ENCODE results near the gene TJP1. TPM values are rescaled to one million over a fixed set of nuclear protein-coding genes. Genes with fewer than 3 reads are reported as not detected.

The TJP1 gene
- total RNA-seq, 1 experiment from 2014 or later = 181 TPM

- H3K4me3 Mint-ChIP-seq (ENCODE audit: unreplicated experiment) = no peak overlapping the region
- no peaks in the 10 kb centered on the region for H3K9me3 ChIP-seq
- H3K36me3 ChIP-seq (ENCODE audit: control insufficient read depth, insufficient read depth, low read length) = peaks cover 1% of the 10 kb centered on the region; the same call in 1 of the 2 replicates
- H3K9me3 Mint-ChIP-seq (ENCODE audit: unreplicated experiment) = no peaks in the 10 kb centered on the region
- DNase-seq = no peak
- no peaks in the 10 kb centered on the region for H3K27me3 ChIP-seq (replicated peaks; ENCODE audit: control insufficient read depth, insufficient read depth, low read length)
- peaks cover 14% of the 10 kb centered on the region for H3K4me1 ChIP-seq
- H3K27me3 Mint-ChIP-seq (ENCODE audit: insufficient read depth, unreplicated experiment) = no peaks in the 10 kb centered on the region
- no peak for TF ChIP-seq CTCF (IDR thresholded peaks at IDR 0.05; ENCODE audit: insufficient read depth in 1 of 2, low read depth in 1 of 2, low read length in 1 of 2, severe bottlenecking in 1 of 2, unreplicated experiment in 1 of 2)
- H3K4me1 Mint-ChIP-seq (ENCODE audit: low read depth, unreplicated experiment) = peaks cover 9% of the 10 kb centered on the region
- intact Hi-C loops (cut with micrococcal nuclease; ENCODE audit: unreplicated experiment) = no loop called here
- H3K27ac Mint-ChIP-seq (ENCODE audit: unreplicated experiment) = no peak overlapping the region
- H3K4me3 ChIP-seq (ENCODE audit: low read depth, low read length) = no peak overlapping the region
- no TSS peak for BruUV-seq (replicated peaks)
- peaks cover 54% of the 10 kb centered on the region for H3K36me3 Mint-ChIP-seq (ENCODE audit: insufficient read depth, unreplicated experiment)
- ChIA-PET POLR2A (no interaction called here), CTCF (no interaction called here)
Measured at GRCh38 chr15:29773000-29773399, 49.3 kb downstream of the TJP1 start.

- no peaks in the 10 kb centered on the region for H3K27me3 Mint-ChIP-seq (ENCODE audit: insufficient read depth, unreplicated experiment)
- no peaks in the 10 kb centered on the region for H3K9me3 ChIP-seq
- H3K9me3 Mint-ChIP-seq (ENCODE audit: unreplicated experiment) = no peaks in the 10 kb centered on the region
- no peak for TF ChIP-seq CTCF (IDR thresholded peaks at IDR 0.05; ENCODE audit: insufficient read depth in 1 of 2, low read depth in 1 of 2, low read length in 1 of 2, severe bottlenecking in 1 of 2, unreplicated experiment in 1 of 2)
- intact Hi-C loops (cut with micrococcal nuclease; ENCODE audit: unreplicated experiment) = no loop called here
- H3K4me3 Mint-ChIP-seq (ENCODE audit: unreplicated experiment) = no peak overlapping the region
- CTCF ChIA-PET = interaction anchor here (0.6 kb wide), 1 partner anchor 155 kb away, joined by 3 read pairs; no protein-coding TSS in a partner anchor
- no peak overlapping the region for H3K4me3 ChIP-seq (ENCODE audit: low read depth, low read length)
- peaks cover 76% of the 10 kb centered on the region for H3K36me3 Mint-ChIP-seq (ENCODE audit: insufficient read depth, unreplicated experiment)
- peaks cover 1% of the 10 kb centered on the region; the same call in 1 of the 2 replicates for H3K36me3 ChIP-seq (ENCODE audit: control insufficient read depth, insufficient read depth, low read length)
- H3K4me1 ChIP-seq = no peaks in the 10 kb centered on the region
- POLR2A ChIA-PET = no interaction called here
- BruUV-seq (replicated peaks) = no TSS peak
- no peaks in the 10 kb centered on the region for H3K27me3 ChIP-seq (replicated peaks; ENCODE audit: control insufficient read depth, insufficient read depth, low read length)
- H3K27ac Mint-ChIP-seq (ENCODE audit: unreplicated experiment) = no peak overlapping the region
- DNase-seq = no peak
- H3K4me1 Mint-ChIP-seq (ENCODE audit: low read depth, unreplicated experiment) = peaks cover 16% of the 10 kb centered on the region
Measured at GRCh38 chr15:29770796-29771195, 51.5 kb downstream of the TJP1 start.

GRCh38 chr15:29765898-29766527 is 56.3 kb downstream of the TJP1 start:
- H3K27ac Mint-ChIP-seq (ENCODE audit: unreplicated experiment) = no peak overlapping the region
- TF ChIP-seq CTCF (IDR thresholded peaks at IDR 0.05; ENCODE audit: insufficient read depth in 1 of 2, low read depth in 1 of 2, low read length in 1 of 2, severe bottlenecking in 1 of 2, unreplicated experiment in 1 of 2) = no peak
- no peaks in the 10 kb centered on the region for H3K27me3 ChIP-seq (replicated peaks; ENCODE audit: control insufficient read depth, insufficient read depth, low read length)
- H3K9me3 Mint-ChIP-seq (ENCODE audit: unreplicated experiment) = no peaks in the 10 kb centered on the region
- no peaks in the 10 kb centered on the region for H3K4me1 ChIP-seq
- POLR2A ChIA-PET = no interaction called here
- no peaks in the 10 kb centered on the region for H3K9me3 ChIP-seq
- H3K4me3 ChIP-seq (ENCODE audit: low read depth, low read length) = no peak overlapping the region
- peaks cover 1% of the 10 kb centered on the region; the same call in 1 of the 2 replicates for H3K36me3 ChIP-seq (ENCODE audit: control insufficient read depth, insufficient read depth, low read length)
- H3K27me3 Mint-ChIP-seq (ENCODE audit: insufficient read depth, unreplicated experiment) = no peaks in the 10 kb centered on the region
- DNase-seq = no peak
- CTCF ChIA-PET = interaction anchor here (1.2 kb wide), 1 partner anchor 160 kb away, joined by 3 read pairs; no protein-coding TSS in a partner anchor
- H3K36me3 Mint-ChIP-seq (ENCODE audit: insufficient read depth, unreplicated experiment) = peaks cover 96% of the 10 kb centered on the region
- H3K4me1 Mint-ChIP-seq (ENCODE audit: low read depth, unreplicated experiment) = peaks cover 24% of the 10 kb centered on the region
- BruUV-seq (replicated peaks) = no TSS peak
- no peak overlapping the region for H3K4me3 Mint-ChIP-seq (ENCODE audit: unreplicated experiment)
- intact Hi-C loops (cut with micrococcal nuclease; ENCODE audit: unreplicated experiment) = no loop called here
